Sigmoid colon (tissue), 4 donors: Measurements from ENCODE around the gene TOM1L2.

ENCODE experiments used
- CTCF ChIP-seq, 4 experiments: fragments of 450-650 bp in 3 of 4; fragments of 200-600 bp in 1 of 4; IDR thresholded peaks; one replicate each; pipeline ENCODE4 v1.5.1; 2016 to 2019; ENCODE audit warnings: antibody characterized with exemption in 4 of 4, mild to moderate bottlenecking in 3 of 4, moderate library complexity in 2 of 4
- POLR2AphosphoS5 ChIP-seq, 4 donors: sonication (generic); formaldehyde crosslinking; IDR thresholded peaks; one replicate each; pipeline ENCODE4 v1.6.1; 2017; ENCODE audit warnings: antibody characterized with exemption in 4 of 4

GRCh38 chr17:17989618-17990017, 17.4 kb upstream of the TOM1L2 start:
- no peak for TF ChIP-seq POLR2AphosphoS5 (IDR thresholded peaks at IDR 0.05)
- TF ChIP-seq CTCF (IDR thresholded peaks at IDR 0.05) = no peak
